H9 (cell line): Measurements from ENCODE around the gene SLC17A9. TPM values are rescaled to one million over a fixed set of nuclear protein-coding genes. Genes with fewer than 3 reads are reported as not detected.

ENCODE experiments used
- DNase-seq: peaks from one replicate; pipeline ENCODE4 v3.0.0-alpha.2; 2017
- H2AFZ ChIP-seq: one replicate; pipeline ENCODE4 v1.6.1; 2013; ENCODE audit warnings: mild to moderate bottlenecking, low read length, control low read depth, moderate library complexity
- H2AK5ac ChIP-seq: 2 replicates; pipeline ENCODE4 v1.6.1; 2013; ENCODE audit warnings: low read length, control low read depth, mixed read lengths; ENCODE audit not compliant: insufficient read length
- H2BK120ac ChIP-seq: one replicate; pipeline ENCODE4 v1.6.1; 2013; ENCODE audit warnings: low read depth, mild to moderate bottlenecking, low read length, control low read depth, inconsistent platforms; ENCODE audit not compliant: poor library complexity, severe bottlenecking
- H2BK12ac ChIP-seq: 2 replicates; pipeline ENCODE4 v1.6.1; 2013; ENCODE audit warnings: low read length, control low read depth, mixed read lengths, low read depth; ENCODE audit not compliant: insufficient read length
- H2BK15ac ChIP-seq: 2 replicates; pipeline ENCODE4 v1.6.1; 2013; ENCODE audit warnings: low read depth, low read length, control low read depth
- H2BK20ac ChIP-seq: one replicate; pipeline ENCODE4 v1.6.1; 2013; ENCODE audit warnings: low read depth, mild to moderate bottlenecking, low read length, control low read depth, inconsistent platforms; ENCODE audit not compliant: poor library complexity, severe bottlenecking
- H2BK5ac ChIP-seq: 2 replicates; pipeline ENCODE4 v1.6.1; 2013; ENCODE audit warnings: low read length, control low read depth, mixed read lengths; ENCODE audit not compliant: insufficient read length
- H3K14ac ChIP-seq: 2 replicates; pipeline ENCODE4 v1.6.1; 2013; ENCODE audit warnings: low read length, control low read depth; ENCODE audit not compliant: insufficient read depth
- H3K18ac ChIP-seq: 2 replicates; pipeline ENCODE4 v1.6.1; 2013; ENCODE audit warnings: low read depth, mild to moderate bottlenecking, mixed read lengths, low read length, control low read depth; ENCODE audit not compliant: insufficient read length
- H3K23ac ChIP-seq: 2 replicates; pipeline ENCODE4 v1.6.1; 2013; ENCODE audit warnings: low read length, control low read depth, mixed read lengths, low read depth; ENCODE audit not compliant: insufficient read length
- H3K23me2 ChIP-seq: 2 replicates; pipeline ENCODE4 v1.6.1; 2013; ENCODE audit warnings: low read depth, mild to moderate bottlenecking, mixed read lengths, low read length, control low read depth; ENCODE audit not compliant: insufficient read length, poor library complexity, severe bottlenecking
- H3K27ac ChIP-seq: 2 replicates; pipeline ENCODE4 v1.5.1; 2013; ENCODE audit warnings: low read length, control low read depth, mixed read lengths, low read depth; ENCODE audit not compliant: insufficient read length
- H3K27me3 ChIP-seq: 2 replicates; pipeline ENCODE4 v1.6.1; 2013; ENCODE audit warnings: low read length, control low read depth, inconsistent platforms; ENCODE audit not compliant: insufficient read depth
- H3K4ac ChIP-seq: 2 replicates; pipeline ENCODE4 v1.6.1; 2013; ENCODE audit warnings: low read depth, mild to moderate bottlenecking, control low read depth, inconsistent platforms, low read length, moderate library complexity
- H3K4me1 ChIP-seq: 2 replicates; pipeline ENCODE4 v1.6.1; 2013; ENCODE audit warnings: low read length, control low read depth, inconsistent platforms; ENCODE audit not compliant: insufficient read depth
- H3K4me2 ChIP-seq: 2 replicates; pipeline ENCODE4 v1.6.1; 2013; ENCODE audit warnings: low read length, control low read depth, mixed read lengths; ENCODE audit not compliant: insufficient read length, insufficient read depth
- H3K56ac ChIP-seq: 2 replicates; pipeline ENCODE4 v1.6.1; 2013; ENCODE audit warnings: low read depth, mild to moderate bottlenecking, mixed read lengths, low read length, control low read depth; ENCODE audit not compliant: insufficient read length
- H3K79me1 ChIP-seq: 2 replicates; pipeline ENCODE4 v1.6.1; 2013; ENCODE audit warnings: low read depth, mild to moderate bottlenecking, moderate library complexity, low read length, control low read depth, inconsistent platforms; ENCODE audit not compliant: insufficient read depth, poor library complexity, severe bottlenecking
- H3K79me2 ChIP-seq: 2 replicates; pipeline ENCODE4 v1.6.1; 2013; ENCODE audit warnings: low read length, control low read depth, inconsistent platforms; ENCODE audit not compliant: insufficient read depth
- H3K9ac ChIP-seq: 2 replicates; pipeline ENCODE4 v1.6.1; 2013; ENCODE audit warnings: low read length, control low read depth, mixed read lengths; ENCODE audit not compliant: insufficient read length; ENCODE audit errors: extremely low read depth
- H3K9me3 ChIP-seq: one replicate; pipeline ENCODE4 v1.6.1; 2013; ENCODE audit warnings: low read depth, low read length, inconsistent platforms; ENCODE audit not compliant: control insufficient read depth
- H3T11ph ChIP-seq: one replicate; pipeline ENCODE4 v1.6.1; 2013; ENCODE audit warnings: mild to moderate bottlenecking, low read length, control low read depth, inconsistent platforms
- H4K20me1 ChIP-seq: one replicate; pipeline ENCODE4 v1.6.1; 2013; ENCODE audit not compliant: control insufficient read depth, insufficient read length, insufficient read depth
- H4K5ac ChIP-seq: 2 replicates; pipeline ENCODE4 v1.6.1; 2013; ENCODE audit warnings: low read depth, mild to moderate bottlenecking, mixed read lengths, low read length, control low read depth; ENCODE audit not compliant: insufficient read length
- H4K8ac ChIP-seq: replicated peaks from 2 replicates; pipeline ENCODE4 v1.6.1; 2013; ENCODE audit warnings: low read length, control low read depth, mixed read lengths, low read depth; ENCODE audit not compliant: insufficient read length
- H4K91ac ChIP-seq: 2 replicates; pipeline ENCODE4 v1.6.1; 2013; ENCODE audit warnings: low read depth, mild to moderate bottlenecking, moderate library complexity, mixed read lengths, low read length, control low read depth; ENCODE audit not compliant: insufficient read length
- H3K27ac Mint-ChIP-seq, 3 experiments: 2 replicates in 2 of 3; 3 replicates in 1 of 3; pipeline ENCODE4 v1.8.0; 2020 to 2021; ENCODE audit warnings: mixed read lengths in 3 of 3, mild to moderate bottlenecking in 1 of 3, moderate library complexity in 1 of 3
- H3K27me3 Mint-ChIP-seq: 2 replicates; pipeline ENCODE4 v1.8.0; 2021; ENCODE audit warnings: low read depth, mild to moderate bottlenecking, moderate library complexity, mixed read lengths
- H3K36me3 Mint-ChIP-seq, 3 experiments: 2 replicates in 2 of 3; 3 replicates in 1 of 3; pipeline ENCODE4 v1.8.0; 2020 to 2021; ENCODE audit warnings: low read depth in 3 of 3, mixed read lengths in 3 of 3; ENCODE audit not compliant: insufficient read depth in 1 of 3
- H3K4me1 Mint-ChIP-seq, 2 experiments: 2 replicates each; pipeline ENCODE4 v1.8.0; 2020; ENCODE audit warnings: mixed read lengths in 2 of 2
- H3K4me3 Mint-ChIP-seq, 2 experiments: 2 replicates in 1 of 2; 3 replicates in 1 of 2; pipeline ENCODE4 v1.8.0; 2020 to 2021; ENCODE audit warnings: mild to moderate bottlenecking in 2 of 2, mixed read lengths in 2 of 2, moderate library complexity in 1 of 2
- H3K9me3 Mint-ChIP-seq, 2 experiments: 2 replicates in 1 of 2; 3 replicates in 1 of 2; pipeline ENCODE4 v1.8.0; 2020; ENCODE audit warnings: mild to moderate bottlenecking in 2 of 2, mixed read lengths in 2 of 2, moderate library complexity in 1 of 2
- CTCF ChIP-seq: fragments of 200-600 bp; sonication (generic); conservative IDR thresholded peaks from 3 replicates; pipeline ENCODE4 v1.8.0; 2021; ENCODE audit warnings: antibody characterized with exemption, mild to moderate bottlenecking
- WGBS: extraction: QIAGEN DNeasy Blood & Tissue Kit; methylation state at CpG from one replicate; pipeline ENCODE4 v1.1.7; 2013; ENCODE audit warnings: missing lambda C conversion rate, low lambda C conversion rate, mixed read lengths; ENCODE audit not compliant: insufficient read length; ENCODE audit errors: extremely low coverage; 5-methylcytosine and 5-hydroxymethylcytosine counted together
- total RNA-seq: library from RNA; stranded (reverse); gene quantifications from 2 replicates; pipeline ENCODE4 v1.2.1, GENCODE V29; 2021

SLC17A9 gene
- total RNA-seq, 1 experiment from 2014 or later: 20.9 TPM

GRCh38 chr20:62963614-62964397 is 11.3 kb downstream of the SLC17A9 start:
- Histone ChIP-seq H2BK120ac (no peak overlapping the region), H3K14ac (no peak overlapping the region), H3K27ac (no peak overlapping the region), H3K23ac (no peak overlapping the region), H3K9me3 (no peaks in the 10 kb centered on the region), H3K79me1 (no peaks in the 10 kb centered on the region), H2AFZ (no peak overlapping the region), H3K4me1 (no peaks in the 10 kb centered on the region), H2BK15ac (no peak overlapping the region), H4K8ac (no peak overlapping the region), H3K4ac (no peak overlapping the region), H4K91ac (no peak overlapping the region), H3K23me2 (no peaks in the 10 kb centered on the region), H2BK5ac (no peak overlapping the region), H3T11ph (no peak overlapping the region), H3K18ac (no peak overlapping the region), H3K56ac (no peak overlapping the region), H3K27me3 (no peaks in the 10 kb centered on the region), H3K9ac (no peak overlapping the region), H4K5ac (no peak overlapping the region), H3K79me2 (no peaks in the 10 kb centered on the region), H2BK12ac (no peak overlapping the region), H2BK20ac (no peak overlapping the region), H3K4me2 (no peak overlapping the region), H4K20me1 (no peaks in the 10 kb centered on the region), H2AK5ac (no peak overlapping the region)
- Mint-ChIP-seq H3K27ac (0 out of 7 replicates have a peak overlapping the region, but pooled peaks of 1 of the 3 experiments have one; percentile 27), H3K4me1 (peaks cover 0 to 7% of the 10 kb centered on the region in 2 experiments; a peak in 1 of 4 replicates), H3K36me3 (peaks cover 0 to 16% (median 0%) of the 10 kb centered on the region in 3 experiments; a peak in 3 of 7 replicates), H3K9me3 (no peaks in the 10 kb centered on the region), H3K4me3 (no peak overlapping the region), H3K27me3 (no peaks in the 10 kb centered on the region; the same call in 1 of the 2 replicates)
- DNase-seq: no peak
- WGBS: no CpG with 5 or more reads among the region's 32 CpGs
- TF ChIP-seq CTCF: no peak
